ENCODE measurements around the gene CLN6. TPM values are rescaled to one million over a fixed set of nuclear protein-coding genes. Genes with fewer than 3 reads are reported as not detected.
"Not testable (repeated sequence)": the region's sequence is repeated elsewhere in the genome, so short reads cannot be mapped to it uniquely, and the experiment has no call there.

Gene CLN6
- total and polyA plus RNA-seq, 2 experiments from 2014 or later = 10.7 to 18.7 TPM

GRCh38 chr15:68228143-68228970, 1.2 kb downstream of the CLN6 start:
- TF ChIP-seq EZH2phosphoT487 (IDR thresholded peaks at IDR 0.05; ENCODE audit: low read depth, severe bottlenecking, unreplicated experiment) (no peak), CTCF (IDR thresholded peaks at IDR 0.05; ENCODE audit: poor library complexity) (no peak), EZH2 (IDR thresholded peaks at IDR 0.05; ENCODE audit: borderline replicate concordance) (no peak)
- no peaks in the 10 kb centered on the region for H3K9me2 ChIP-seq (replicated peaks; ENCODE audit: insufficient read depth)
- WGBS (ENCODE audit: low lambda C conversion rate, missing lambda C conversion rate) = 34% methylated on average over 25 of the region's 25 CpGs
- no peak for DNase-seq (ENCODE audit: low spot score)
- H3K9me3 ChIP-seq (ENCODE audit: low read depth) = no peaks in the 10 kb centered on the region
- H2AFZ ChIP-seq = peak overlapping the region; percentile 85
- H3K27me3 ChIP-seq = no peaks in the 10 kb centered on the region
- H3K36me3 ChIP-seq (replicated peaks; ENCODE audit: insufficient read depth, low read depth) = no peaks in the 10 kb centered on the region
- H3K4me3 ChIP-seq = peak overlapping the region; percentile 97
- peaks cover 12% of the 10 kb centered on the region for H4K20me1 ChIP-seq (ENCODE audit: insufficient read depth, poor library complexity, severe bottlenecking)
- H3K4me2 ChIP-seq = peak overlapping the region; percentile 81
- peak overlapping the region; percentile 97 for H3K27ac ChIP-seq
- H3K79me2 ChIP-seq = peaks cover 56% of the 10 kb centered on the region
- peaks cover 40% of the 10 kb centered on the region for H3K4me1 ChIP-seq (ENCODE audit: insufficient read depth)

GRCh38 chr15:68227643-68228142, 1.8 kb downstream of the CLN6 start:
- TF ChIP-seq CTCF (IDR thresholded peaks at IDR 0.05; ENCODE audit: poor library complexity) (no peak), EZH2phosphoT487 (IDR thresholded peaks at IDR 0.05; ENCODE audit: low read depth, severe bottlenecking, unreplicated experiment) (no peak), EZH2 (IDR thresholded peaks at IDR 0.05; ENCODE audit: borderline replicate concordance) (no peak)

GRCh38 chr15:68225442-68225841, 4.1 kb downstream of the CLN6 start:
- not testable (repeated sequence) for H3K4me2 ChIP-seq; H3K36me3 ChIP-seq (replicated peaks; ENCODE audit: insufficient read depth, low read depth); H3K9me2 ChIP-seq (replicated peaks; ENCODE audit: insufficient read depth); DNase-seq (ENCODE audit: low spot score); H3K9me3 ChIP-seq (ENCODE audit: low read depth); H3K4me3 ChIP-seq; H3K27ac ChIP-seq; H2AFZ ChIP-seq; H3K27me3 ChIP-seq
- Histone ChIP-seq H4K20me1 (ENCODE audit: insufficient read depth, poor library complexity, severe bottlenecking) (peaks cover 12% of the 10 kb centered on the region), H3K4me1 (ENCODE audit: insufficient read depth) (peaks cover 18% of the 10 kb centered on the region), H3K79me2 (peaks cover 66% of the 10 kb centered on the region)
- 96% methylated on average over 4 of the region's 4 CpGs for WGBS (ENCODE audit: low lambda C conversion rate, missing lambda C conversion rate)

More at GRCh38 chr15:68227643-68228142, 1.8 kb downstream of the CLN6 start:
- no peak for DNase-seq (ENCODE audit: low spot score)
- Histone ChIP-seq H3K27ac (no peak overlapping the region), H3K9me2 (replicated peaks; ENCODE audit: insufficient read depth) (no peaks in the 10 kb centered on the region), H3K36me3 (replicated peaks; ENCODE audit: insufficient read depth, low read depth) (no peaks in the 10 kb centered on the region), H3K9me3 (ENCODE audit: low read depth) (no peaks in the 10 kb centered on the region), H3K4me2 (peak overlapping the region; percentile 81), H4K20me1 (ENCODE audit: insufficient read depth, poor library complexity, severe bottlenecking) (peaks cover 12% of the 10 kb centered on the region), H3K79me2 (peaks cover 61% of the 10 kb centered on the region), H3K27me3 (no peaks in the 10 kb centered on the region), H3K4me3 (peak overlapping the region; percentile 97), H2AFZ (no peak overlapping the region), H3K4me1 (ENCODE audit: insufficient read depth) (peaks cover 35% of the 10 kb centered on the region)
- 80% methylated on average over 9 of the region's 9 CpGs for WGBS (ENCODE audit: low lambda C conversion rate, missing lambda C conversion rate)

- Histone ChIP-seq H3K36me3 (replicated peaks; ENCODE audit: insufficient read depth, low read depth) (no peaks in the 10 kb centered on the region), H3K9me3 (ENCODE audit: low read depth) (no peaks in the 10 kb centered on the region), H3K4me1 (ENCODE audit: insufficient read depth) (peaks cover 13% of the 10 kb centered on the region), H3K4me2 (no peak overlapping the region), H3K4me3 (no peak overlapping the region), H3K27me3 (no peaks in the 10 kb centered on the region), H3K27ac (no peak overlapping the region), H3K79me2 (peaks cover 72% of the 10 kb centered on the region), H2AFZ (no peak overlapping the region), H4K20me1 (ENCODE audit: insufficient read depth, poor library complexity, severe bottlenecking) (peaks cover 12% of the 10 kb centered on the region), H3K9me2 (replicated peaks; ENCODE audit: insufficient read depth) (no peaks in the 10 kb centered on the region)
- TF ChIP-seq EZH2 (IDR thresholded peaks at IDR 0.05; ENCODE audit: borderline replicate concordance) = no peak
- DNase-seq (ENCODE audit: low spot score) = no peak
- WGBS (ENCODE audit: low lambda C conversion rate, missing lambda C conversion rate) = 91% methylated on average over 3 of the region's 3 CpGs
Observed at GRCh38 chr15:68224546-68225250, 4.8 kb downstream of the CLN6 start.
